Regular cardiac myocyte (primary cell): Measurements from ENCODE around the gene MOCS3. TPM values are rescaled to one million over a fixed set of nuclear protein-coding genes. Genes with fewer than 3 reads are reported as not detected.

Experiments
- total RNA-seq: library from RNA; depleted of rRNA; stranded (reverse); fragments of >200 nt; gene quantifications from 2 replicates; pipeline ENCODE4 v1.2.3, GENCODE V29; 2014

The MOCS3 gene, protein sequence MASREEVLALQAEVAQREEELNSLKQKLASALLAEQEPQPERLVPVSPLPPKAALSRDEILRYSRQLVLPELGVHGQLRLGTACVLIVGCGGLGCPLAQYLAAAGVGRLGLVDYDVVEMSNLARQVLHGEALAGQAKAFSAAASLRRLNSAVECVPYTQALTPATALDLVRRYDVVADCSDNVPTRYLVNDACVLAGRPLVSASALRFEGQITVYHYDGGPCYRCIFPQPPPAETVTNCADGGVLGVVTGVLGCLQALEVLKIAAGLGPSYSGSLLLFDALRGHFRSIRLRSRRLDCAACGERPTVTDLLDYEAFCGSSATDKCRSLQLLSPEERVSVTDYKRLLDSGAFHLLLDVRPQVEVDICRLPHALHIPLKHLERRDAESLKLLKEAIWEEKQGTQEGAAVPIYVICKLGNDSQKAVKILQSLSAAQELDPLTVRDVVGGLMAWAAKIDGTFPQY
- 7.9 and 10.7 TPM in 2 replicates for total RNA-seq

DNA sequence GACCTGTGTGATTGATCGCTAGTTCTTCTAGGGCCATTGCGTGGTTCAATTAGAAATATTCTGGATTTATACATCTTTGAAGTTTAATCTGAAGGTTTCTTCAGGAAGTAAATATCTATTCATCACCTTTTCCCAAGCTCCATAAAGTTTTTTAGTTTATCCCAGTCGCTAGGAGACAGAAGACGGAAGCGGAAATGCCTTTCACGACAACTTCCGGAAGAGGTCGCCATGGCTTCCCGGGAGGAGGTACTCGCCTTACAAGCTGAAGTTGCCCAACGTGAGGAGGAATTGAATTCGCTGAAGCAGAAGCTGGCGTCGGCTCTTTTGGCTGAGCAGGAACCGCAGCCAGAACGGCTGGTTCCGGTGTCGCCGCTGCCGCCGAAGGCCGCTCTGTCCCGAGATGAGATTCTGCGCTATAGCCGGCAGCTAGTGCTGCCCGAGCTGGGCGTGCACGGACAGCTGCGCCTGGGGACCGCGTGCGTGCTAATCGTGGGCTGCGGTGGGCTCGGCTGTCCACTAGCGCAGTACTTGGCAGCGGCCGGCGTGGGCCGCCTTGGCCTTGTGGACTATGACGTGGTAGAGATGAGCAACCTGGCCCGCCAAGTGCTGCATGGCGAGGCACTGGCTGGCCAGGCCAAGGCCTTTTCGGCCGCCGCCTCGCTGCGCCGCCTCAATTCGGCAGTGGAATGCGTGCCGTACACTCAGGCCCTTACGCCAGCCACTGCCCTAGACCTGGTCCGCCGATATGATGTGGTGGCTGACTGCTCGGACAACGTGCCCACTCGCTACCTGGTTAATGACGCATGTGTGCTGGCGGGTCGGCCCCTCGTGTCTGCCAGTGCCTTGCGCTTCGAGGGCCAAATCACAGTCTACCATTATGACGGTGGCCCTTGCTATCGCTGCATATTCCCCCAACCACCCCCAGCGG is at the start of gene MOCS3:
MOCS3 (plus strand) TSS at position 204 of the 928 bp plus-strand sequence; CDS start at position 229, 25 bp downstream.

DNA sequence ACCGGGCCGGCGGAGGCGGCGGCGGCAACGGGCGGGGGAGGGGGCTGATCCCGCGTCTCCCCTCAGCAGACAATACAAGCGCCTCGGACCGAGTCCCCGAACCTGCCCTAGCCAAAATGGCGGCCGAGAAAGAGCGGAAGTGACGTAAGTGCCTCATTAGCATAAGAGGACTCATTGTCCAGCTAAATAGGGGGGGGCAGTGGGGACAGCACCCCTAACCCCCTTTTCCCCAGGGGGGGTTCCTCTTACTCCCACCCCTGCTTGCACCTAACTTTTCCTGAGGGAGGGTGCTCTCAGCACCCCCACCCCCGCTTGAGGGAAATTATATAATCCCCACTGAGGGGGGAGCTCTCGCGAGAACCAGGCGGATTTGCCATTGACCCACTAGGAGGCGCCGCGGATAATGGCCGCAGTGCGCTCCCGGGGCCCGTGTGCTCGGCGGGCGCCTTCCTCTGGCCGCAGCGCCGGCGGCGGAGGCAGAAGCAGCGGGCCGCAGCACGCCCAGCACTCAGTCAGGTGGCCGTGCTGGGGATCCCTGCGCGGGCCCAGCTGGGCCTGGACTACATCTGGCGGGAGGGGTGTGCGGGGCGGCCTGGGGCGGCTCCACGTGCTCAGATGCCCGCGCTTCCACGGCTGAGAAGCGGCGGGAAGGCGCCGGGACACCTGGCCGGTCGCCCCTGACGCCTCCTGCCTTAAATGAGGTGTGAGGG is 27.2 kb upstream of the MOCS3 start, which contains the start of gene ADNP:
ADNP (minus strand) TSS at position 132 of the 710 bp plus-strand sequence. CDS start 27,441 bp downstream, outside the sequence.

DNA sequence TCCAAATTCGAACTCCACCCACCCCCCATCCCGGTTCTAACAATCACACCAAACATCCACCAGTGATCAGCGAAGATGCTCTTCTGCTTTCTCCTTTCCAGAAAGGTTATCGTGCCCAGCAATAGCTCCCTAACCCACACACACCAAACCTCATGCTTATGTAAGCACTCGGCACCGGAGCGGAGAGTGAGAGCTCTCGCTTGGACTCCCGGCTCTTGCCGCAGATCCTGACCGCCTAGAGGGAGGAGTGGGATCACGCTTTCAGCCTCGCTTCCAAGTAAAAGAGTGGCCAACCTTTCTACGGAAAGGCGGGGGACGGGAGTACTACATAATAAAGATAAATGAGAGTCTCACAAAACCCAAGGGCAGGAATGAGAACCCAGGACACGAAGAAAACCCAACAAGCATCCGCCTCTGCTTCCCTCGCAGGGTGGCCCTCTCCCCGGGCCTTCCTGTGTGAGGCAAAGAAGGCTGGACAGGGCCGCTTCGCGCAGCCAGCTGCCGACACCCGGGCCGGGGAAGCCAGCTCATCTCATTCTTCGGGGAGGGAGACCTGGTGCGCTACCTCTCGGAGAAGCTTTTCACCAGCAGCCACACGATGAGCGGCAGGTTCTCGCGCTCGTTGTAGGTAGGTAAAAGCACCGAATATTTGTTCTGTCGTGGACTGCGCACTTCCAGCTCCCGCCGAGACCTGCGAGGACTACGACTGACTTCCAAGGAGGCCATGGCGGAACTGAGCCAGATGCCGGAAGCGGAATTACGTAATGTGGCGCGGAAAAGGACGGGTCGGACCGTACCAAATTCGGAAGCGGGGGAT is 612 bp upstream of the MOCS3 start, which contains the start of gene DPM1:
DPM1 (minus strand) TSS at position 735 of the 817 bp plus-strand sequence; CDS start at position 726, 9 bp downstream.

Other genes starting within 250 kb of the MOCS3 start
- 0.96 and 1.7 TPM in 2 replicates for gene PARD6B, start 227.2 kb upstream of the MOCS3 start, total RNA-seq
- gene BCAS4, start 163.8 kb upstream of the MOCS3 start, total RNA-seq, result 15.8 and 19.6 TPM in 2 replicates
- gene ADNP, start 27.4 kb upstream of the MOCS3 start, total RNA-seq, result 16.5 and 18.0 TPM in 2 replicates
- 88.5 and 89.0 TPM in 2 replicates for gene DPM1, start 286 bp upstream of the MOCS3 start, total RNA-seq
- 5.4 and 13.5 TPM in 2 replicates for gene KCNG1, start 64.3 kb downstream of the MOCS3 start, total RNA-seq